ENCODE measurements around the gene ANKIB1.

DNA sequence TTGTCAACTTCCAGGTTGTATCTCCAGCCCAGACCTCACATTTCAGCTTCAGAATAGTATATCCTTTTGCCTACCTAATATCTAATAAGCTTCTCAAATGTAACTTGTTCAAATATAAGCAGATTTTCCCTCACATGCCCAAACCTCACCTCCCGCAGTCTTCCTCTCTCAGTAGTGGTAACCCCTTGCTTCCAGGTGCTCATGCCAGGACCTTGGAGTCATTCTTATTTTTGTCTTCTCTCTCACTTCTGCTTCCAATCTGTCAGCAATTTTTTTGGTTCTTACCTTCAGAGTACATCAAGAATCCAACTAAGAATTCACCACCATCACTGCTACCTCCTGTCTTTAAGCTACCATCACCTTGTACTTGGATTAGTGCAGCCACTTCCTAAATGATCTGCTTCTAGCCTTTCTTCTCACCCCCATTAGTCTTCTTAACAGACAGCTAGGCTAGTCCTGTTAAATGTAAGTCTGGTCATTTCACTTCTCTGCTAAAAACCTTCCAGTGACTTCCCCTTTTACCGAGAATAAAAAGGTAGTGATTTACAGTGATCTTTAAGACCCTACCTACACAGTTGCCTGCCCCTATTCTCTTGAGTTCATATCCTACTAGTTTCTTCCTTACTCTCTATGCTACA lies 14.0 kb downstream of the ANKIB1 start:
- TF ChIP-seq GATA2 (IDR thresholded peaks at IDR 0.05; ENCODE audit: low read depth, low read length) (no peak), GATA3 (IDR thresholded peaks at IDR 0.05; ENCODE audit: low read depth, low read length) (no peak)

Data from SH-SY5Y (cell line).